H9 (cell line): Measurements from ENCODE around the gene ERICH4. TPM values are rescaled to one million over a fixed set of nuclear protein-coding genes. Genes with fewer than 3 reads are reported as not detected.

Experiments
- DNase-seq: peaks from one replicate; pipeline ENCODE4 v3.0.0-alpha.2; 2017
- H2AFZ ChIP-seq: one replicate; pipeline ENCODE4 v1.6.1; 2013; ENCODE audit warnings: mild to moderate bottlenecking, low read length, control low read depth, moderate library complexity
- H2AK5ac ChIP-seq: 2 replicates; pipeline ENCODE4 v1.6.1; 2013; ENCODE audit warnings: low read length, control low read depth, mixed read lengths; ENCODE audit not compliant: insufficient read length
- H2BK120ac ChIP-seq: one replicate; pipeline ENCODE4 v1.6.1; 2013; ENCODE audit warnings: low read depth, mild to moderate bottlenecking, low read length, control low read depth, inconsistent platforms; ENCODE audit not compliant: poor library complexity, severe bottlenecking
- H2BK12ac ChIP-seq: 2 replicates; pipeline ENCODE4 v1.6.1; 2013; ENCODE audit warnings: low read length, control low read depth, mixed read lengths, low read depth; ENCODE audit not compliant: insufficient read length
- H2BK15ac ChIP-seq: 2 replicates; pipeline ENCODE4 v1.6.1; 2013; ENCODE audit warnings: low read depth, low read length, control low read depth
- H2BK20ac ChIP-seq: one replicate; pipeline ENCODE4 v1.6.1; 2013; ENCODE audit warnings: low read depth, mild to moderate bottlenecking, low read length, control low read depth, inconsistent platforms; ENCODE audit not compliant: poor library complexity, severe bottlenecking
- H2BK5ac ChIP-seq: 2 replicates; pipeline ENCODE4 v1.6.1; 2013; ENCODE audit warnings: low read length, control low read depth, mixed read lengths; ENCODE audit not compliant: insufficient read length
- H3K14ac ChIP-seq: 2 replicates; pipeline ENCODE4 v1.6.1; 2013; ENCODE audit warnings: low read length, control low read depth; ENCODE audit not compliant: insufficient read depth
- H3K18ac ChIP-seq: 2 replicates; pipeline ENCODE4 v1.6.1; 2013; ENCODE audit warnings: low read depth, mild to moderate bottlenecking, mixed read lengths, low read length, control low read depth; ENCODE audit not compliant: insufficient read length
- H3K23ac ChIP-seq: 2 replicates; pipeline ENCODE4 v1.6.1; 2013; ENCODE audit warnings: low read length, control low read depth, mixed read lengths, low read depth; ENCODE audit not compliant: insufficient read length
- H3K23me2 ChIP-seq: 2 replicates; pipeline ENCODE4 v1.6.1; 2013; ENCODE audit warnings: low read depth, mild to moderate bottlenecking, mixed read lengths, low read length, control low read depth; ENCODE audit not compliant: insufficient read length, poor library complexity, severe bottlenecking
- H3K27ac ChIP-seq: 2 replicates; pipeline ENCODE4 v1.5.1; 2013; ENCODE audit warnings: low read length, control low read depth, mixed read lengths, low read depth; ENCODE audit not compliant: insufficient read length
- H3K27me3 ChIP-seq: 2 replicates; pipeline ENCODE4 v1.6.1; 2013; ENCODE audit warnings: low read length, control low read depth, inconsistent platforms; ENCODE audit not compliant: insufficient read depth
- H3K4ac ChIP-seq: 2 replicates; pipeline ENCODE4 v1.6.1; 2013; ENCODE audit warnings: low read depth, mild to moderate bottlenecking, control low read depth, inconsistent platforms, low read length, moderate library complexity
- H3K4me1 ChIP-seq: 2 replicates; pipeline ENCODE4 v1.6.1; 2013; ENCODE audit warnings: low read length, control low read depth, inconsistent platforms; ENCODE audit not compliant: insufficient read depth
- H3K4me2 ChIP-seq: 2 replicates; pipeline ENCODE4 v1.6.1; 2013; ENCODE audit warnings: low read length, control low read depth, mixed read lengths; ENCODE audit not compliant: insufficient read length, insufficient read depth
- H3K56ac ChIP-seq: 2 replicates; pipeline ENCODE4 v1.6.1; 2013; ENCODE audit warnings: low read depth, mild to moderate bottlenecking, mixed read lengths, low read length, control low read depth; ENCODE audit not compliant: insufficient read length
- H3K79me1 ChIP-seq: 2 replicates; pipeline ENCODE4 v1.6.1; 2013; ENCODE audit warnings: low read depth, mild to moderate bottlenecking, moderate library complexity, low read length, control low read depth, inconsistent platforms; ENCODE audit not compliant: insufficient read depth, poor library complexity, severe bottlenecking
- H3K79me2 ChIP-seq: 2 replicates; pipeline ENCODE4 v1.6.1; 2013; ENCODE audit warnings: low read length, control low read depth, inconsistent platforms; ENCODE audit not compliant: insufficient read depth
- H3K9ac ChIP-seq: 2 replicates; pipeline ENCODE4 v1.6.1; 2013; ENCODE audit warnings: low read length, control low read depth, mixed read lengths; ENCODE audit not compliant: insufficient read length; ENCODE audit errors: extremely low read depth
- H3K9me3 ChIP-seq: one replicate; pipeline ENCODE4 v1.6.1; 2013; ENCODE audit warnings: low read depth, low read length, inconsistent platforms; ENCODE audit not compliant: control insufficient read depth
- H3T11ph ChIP-seq: one replicate; pipeline ENCODE4 v1.6.1; 2013; ENCODE audit warnings: mild to moderate bottlenecking, low read length, control low read depth, inconsistent platforms
- H4K20me1 ChIP-seq: one replicate; pipeline ENCODE4 v1.6.1; 2013; ENCODE audit not compliant: control insufficient read depth, insufficient read length, insufficient read depth
- H4K5ac ChIP-seq: 2 replicates; pipeline ENCODE4 v1.6.1; 2013; ENCODE audit warnings: low read depth, mild to moderate bottlenecking, mixed read lengths, low read length, control low read depth; ENCODE audit not compliant: insufficient read length
- H4K8ac ChIP-seq: replicated peaks from 2 replicates; pipeline ENCODE4 v1.6.1; 2013; ENCODE audit warnings: low read length, control low read depth, mixed read lengths, low read depth; ENCODE audit not compliant: insufficient read length
- H4K91ac ChIP-seq: 2 replicates; pipeline ENCODE4 v1.6.1; 2013; ENCODE audit warnings: low read depth, mild to moderate bottlenecking, moderate library complexity, mixed read lengths, low read length, control low read depth; ENCODE audit not compliant: insufficient read length
- H3K27ac Mint-ChIP-seq, 3 experiments: 2 replicates in 2 of 3; 3 replicates in 1 of 3; pipeline ENCODE4 v1.8.0; 2020 to 2021; ENCODE audit warnings: mixed read lengths in 3 of 3, mild to moderate bottlenecking in 1 of 3, moderate library complexity in 1 of 3
- H3K27me3 Mint-ChIP-seq: 2 replicates; pipeline ENCODE4 v1.8.0; 2021; ENCODE audit warnings: low read depth, mild to moderate bottlenecking, moderate library complexity, mixed read lengths
- H3K36me3 Mint-ChIP-seq, 3 experiments: 2 replicates in 2 of 3; 3 replicates in 1 of 3; pipeline ENCODE4 v1.8.0; 2020 to 2021; ENCODE audit warnings: low read depth in 3 of 3, mixed read lengths in 3 of 3; ENCODE audit not compliant: insufficient read depth in 1 of 3
- H3K4me1 Mint-ChIP-seq, 2 experiments: 2 replicates each; pipeline ENCODE4 v1.8.0; 2020; ENCODE audit warnings: mixed read lengths in 2 of 2
- H3K4me3 Mint-ChIP-seq, 2 experiments: 2 replicates in 1 of 2; 3 replicates in 1 of 2; pipeline ENCODE4 v1.8.0; 2020 to 2021; ENCODE audit warnings: mild to moderate bottlenecking in 2 of 2, mixed read lengths in 2 of 2, moderate library complexity in 1 of 2
- H3K9me3 Mint-ChIP-seq, 2 experiments: 2 replicates in 1 of 2; 3 replicates in 1 of 2; pipeline ENCODE4 v1.8.0; 2020; ENCODE audit warnings: mild to moderate bottlenecking in 2 of 2, mixed read lengths in 2 of 2, moderate library complexity in 1 of 2
- WGBS: extraction: QIAGEN DNeasy Blood & Tissue Kit; methylation state at CpG from one replicate; pipeline ENCODE4 v1.1.7; 2013; ENCODE audit warnings: missing lambda C conversion rate, low lambda C conversion rate, mixed read lengths; ENCODE audit not compliant: insufficient read length; ENCODE audit errors: extremely low coverage; 5-methylcytosine and 5-hydroxymethylcytosine counted together
- total RNA-seq: library from RNA; stranded (reverse); gene quantifications from 2 replicates; pipeline ENCODE4 v1.2.1, GENCODE V29; 2021
- TF ChIP-seq, protein P1 (sequence below): fragments of 200-600 bp; sonication (generic); conservative IDR thresholded peaks from 3 replicates; pipeline ENCODE4 v1.8.0; 2021; ENCODE audit warnings: antibody characterized with exemption, mild to moderate bottlenecking

Gene ERICH4
- total RNA-seq, 1 experiment from 2014 or later = not detected

DNA sequence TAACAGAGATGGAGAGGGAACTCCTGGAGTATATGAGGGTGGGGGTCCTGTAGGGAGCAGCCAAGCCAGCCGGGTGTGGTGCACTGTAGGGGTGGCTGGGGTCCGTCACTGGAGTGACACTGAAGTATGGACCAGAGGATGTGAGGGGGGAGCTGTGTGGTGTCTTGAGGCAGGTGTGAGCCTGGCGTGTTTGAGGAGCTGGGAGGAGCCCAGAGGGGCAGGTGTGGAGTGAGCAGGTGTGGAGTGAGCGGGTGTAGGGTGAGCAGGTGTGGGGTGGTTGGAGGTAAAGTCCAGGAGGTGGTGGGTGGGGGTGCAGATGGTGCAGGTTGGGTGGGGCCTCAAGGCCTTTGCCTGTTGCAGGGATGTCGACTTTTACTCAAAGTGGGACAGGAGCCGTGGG is 21.6 kb upstream of the ERICH4 start:
- Histone ChIP-seq H3K4me1 (no peaks in the 10 kb centered on the region), H3K9ac (no peak overlapping the region), H3T11ph (no peak overlapping the region), H3K27ac (no peak overlapping the region), H4K91ac (no peak overlapping the region), H3K9me3 (no peaks in the 10 kb centered on the region), H2BK120ac (no peak overlapping the region), H4K20me1 (peaks cover 2% of the 10 kb centered on the region), H2BK20ac (no peak overlapping the region), H4K8ac (no peak overlapping the region), H4K5ac (no peak overlapping the region), H2AFZ (no peak overlapping the region), H3K27me3 (no peaks in the 10 kb centered on the region), H3K23ac (no peak overlapping the region), H2AK5ac (no peak overlapping the region), H3K14ac (no peak overlapping the region), H3K18ac (no peak overlapping the region), H2BK15ac (no peak overlapping the region), H3K79me1 (no peaks in the 10 kb centered on the region), H3K79me2 (no peaks in the 10 kb centered on the region), H3K4ac (no peak overlapping the region), H2BK12ac (no peak overlapping the region), H3K56ac (no peak overlapping the region), H3K4me2 (no peak overlapping the region), H3K23me2 (no peaks in the 10 kb centered on the region), H2BK5ac (no peak overlapping the region)
- no peaks in the 10 kb centered on the region; the same call in none of the 2 replicates for H3K27me3 Mint-ChIP-seq
- H3K9me3 Mint-ChIP-seq = no peaks in the 10 kb centered on the region
- H3K36me3 Mint-ChIP-seq = peaks cover 14 to 53% (median 46%) of the 10 kb centered on the region in 3 experiments
- no peak overlapping the region for H3K4me3 Mint-ChIP-seq
- no CpG with 5 or more reads among the region's 6 CpGs for WGBS
- TF ChIP-seq, protein P1, sequence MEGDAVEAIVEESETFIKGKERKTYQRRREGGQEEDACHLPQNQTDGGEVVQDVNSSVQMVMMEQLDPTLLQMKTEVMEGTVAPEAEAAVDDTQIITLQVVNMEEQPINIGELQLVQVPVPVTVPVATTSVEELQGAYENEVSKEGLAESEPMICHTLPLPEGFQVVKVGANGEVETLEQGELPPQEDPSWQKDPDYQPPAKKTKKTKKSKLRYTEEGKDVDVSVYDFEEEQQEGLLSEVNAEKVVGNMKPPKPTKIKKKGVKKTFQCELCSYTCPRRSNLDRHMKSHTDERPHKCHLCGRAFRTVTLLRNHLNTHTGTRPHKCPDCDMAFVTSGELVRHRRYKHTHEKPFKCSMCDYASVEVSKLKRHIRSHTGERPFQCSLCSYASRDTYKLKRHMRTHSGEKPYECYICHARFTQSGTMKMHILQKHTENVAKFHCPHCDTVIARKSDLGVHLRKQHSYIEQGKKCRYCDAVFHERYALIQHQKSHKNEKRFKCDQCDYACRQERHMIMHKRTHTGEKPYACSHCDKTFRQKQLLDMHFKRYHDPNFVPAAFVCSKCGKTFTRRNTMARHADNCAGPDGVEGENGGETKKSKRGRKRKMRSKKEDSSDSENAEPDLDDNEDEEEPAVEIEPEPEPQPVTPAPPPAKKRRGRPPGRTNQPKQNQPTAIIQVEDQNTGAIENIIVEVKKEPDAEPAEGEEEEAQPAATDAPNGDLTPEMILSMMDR = no peak
- 0 out of 4 replicates have a peak, but pooled peaks cover 0 to 5% of the 10 kb centered on the region in 2 experiments for H3K4me1 Mint-ChIP-seq
- H3K27ac Mint-ChIP-seq = peak overlapping the region in 1 of 3 experiments; percentile 49; a peak in 2 of 7 replicates
- DNase-seq = no peak
